Midbrain (tissue), 1 donor: Measurements from ENCODE around the gene CCT5.
"Not testable (repeated sequence)": the region's sequence is repeated elsewhere in the genome, so short reads cannot be mapped to it uniquely, and the experiment has no call there.

Experiments
- DNase-seq: peaks from one replicate; lab custom pipeline; 2025; lab: John Stamatoyannopoulos, UW

CCT5 gene

GRCh38 chr5:10301842-10302610 is 51.9 kb downstream of the CCT5 start:
- peak; percentile 53 for DNase-seq

GRCh38 chr5:10303201-10303600 is 53.1 kb downstream of the CCT5 start:
- DNase-seq = no peak

GRCh38 chr5:10303699-10304170 is 53.7 kb downstream of the CCT5 start:
- no peak for DNase-seq

GRCh38 chr5:10304932-10305331 is 54.9 kb downstream of the CCT5 start:
- DNase-seq = no peak

- DNase-seq = no peak
Observed at GRCh38 chr5:10306114-10306513, 56.0 kb downstream of the CCT5 start.

- no peak for DNase-seq
Observed at GRCh38 chr5:10306806-10307205, 56.7 kb downstream of the CCT5 start.

GRCh38 chr5:10307206-10308148 is 57.4 kb downstream of the CCT5 start, which contains the start of gene CMBL:
Gene CMBL, minus strand, starts transcription at chr5:10307902. Its CDS starts 17,140 bp downstream, at chr5:10290762.
- DNase-seq = peak; percentile 32

- no peak for DNase-seq
Observed at GRCh38 chr5:10308844-10309243, 58.8 kb downstream of the CCT5 start.

GRCh38 chr5:10310066-10310779 is 60.1 kb downstream of the CCT5 start:
- DNase-seq = no peak

GRCh38 chr5:10310835-10311570 is 60.9 kb downstream of the CCT5 start:
- not testable (repeated sequence) for DNase-seq

GRCh38 chr5:10311595-10312425 is 61.7 kb downstream of the CCT5 start:
- no peak for DNase-seq

- no peak for DNase-seq
Observed at GRCh38 chr5:10315201-10315600, 65.1 kb downstream of the CCT5 start.
